D721Med (cell line): Measurements from ENCODE around the gene TTC23L.
A peak's percentile ranks its signal among the peaks of the same experiment; 100 is the strongest.

Experiments
- DNase-seq: peaks from one replicate; pipeline ENCODE4 v3.0.0; 2011; ENCODE audit warnings: low spot score; ENCODE audit not compliant: insufficient read length
- FAIRE-seq: peaks from 2 replicates; lab custom pipeline; 2011; peaks lifted over from hg19 to GRCh38; lab: Jason Lieb, UNC
- TF ChIP-seq, protein P1 (sequence below): IDR thresholded peaks from 2 replicates; pipeline ENCODE4 v1.5.1; 2012; ENCODE audit warnings: mild to moderate bottlenecking, control low read depth; ENCODE audit not compliant: insufficient read depth; ENCODE audit errors: missing control alignments

Gene TTC23L

DNA sequence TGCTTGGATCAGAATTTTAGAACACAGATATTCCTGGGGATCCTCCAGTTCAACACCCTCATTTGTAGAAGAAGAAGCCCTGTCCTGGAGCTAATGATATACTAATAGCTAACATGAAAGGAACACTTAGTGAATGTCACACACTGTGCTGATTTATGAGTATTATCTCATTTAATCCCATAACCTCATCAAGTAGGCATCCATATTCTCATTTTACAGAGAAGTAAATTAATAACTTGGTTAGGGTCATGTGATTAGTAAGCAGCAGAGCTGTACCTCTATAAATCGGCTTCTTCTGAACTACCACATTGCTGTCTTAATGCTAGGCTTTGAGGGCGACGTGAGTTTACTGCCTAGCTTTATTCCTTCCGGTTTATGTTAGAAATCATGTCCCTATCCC, 6.0 kb downstream of the TTC23L start:
- TF ChIP-seq, protein P1, sequence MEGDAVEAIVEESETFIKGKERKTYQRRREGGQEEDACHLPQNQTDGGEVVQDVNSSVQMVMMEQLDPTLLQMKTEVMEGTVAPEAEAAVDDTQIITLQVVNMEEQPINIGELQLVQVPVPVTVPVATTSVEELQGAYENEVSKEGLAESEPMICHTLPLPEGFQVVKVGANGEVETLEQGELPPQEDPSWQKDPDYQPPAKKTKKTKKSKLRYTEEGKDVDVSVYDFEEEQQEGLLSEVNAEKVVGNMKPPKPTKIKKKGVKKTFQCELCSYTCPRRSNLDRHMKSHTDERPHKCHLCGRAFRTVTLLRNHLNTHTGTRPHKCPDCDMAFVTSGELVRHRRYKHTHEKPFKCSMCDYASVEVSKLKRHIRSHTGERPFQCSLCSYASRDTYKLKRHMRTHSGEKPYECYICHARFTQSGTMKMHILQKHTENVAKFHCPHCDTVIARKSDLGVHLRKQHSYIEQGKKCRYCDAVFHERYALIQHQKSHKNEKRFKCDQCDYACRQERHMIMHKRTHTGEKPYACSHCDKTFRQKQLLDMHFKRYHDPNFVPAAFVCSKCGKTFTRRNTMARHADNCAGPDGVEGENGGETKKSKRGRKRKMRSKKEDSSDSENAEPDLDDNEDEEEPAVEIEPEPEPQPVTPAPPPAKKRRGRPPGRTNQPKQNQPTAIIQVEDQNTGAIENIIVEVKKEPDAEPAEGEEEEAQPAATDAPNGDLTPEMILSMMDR: no peak
- DNase-seq: no peak
- FAIRE-seq: peak; percentile 73

DNA sequence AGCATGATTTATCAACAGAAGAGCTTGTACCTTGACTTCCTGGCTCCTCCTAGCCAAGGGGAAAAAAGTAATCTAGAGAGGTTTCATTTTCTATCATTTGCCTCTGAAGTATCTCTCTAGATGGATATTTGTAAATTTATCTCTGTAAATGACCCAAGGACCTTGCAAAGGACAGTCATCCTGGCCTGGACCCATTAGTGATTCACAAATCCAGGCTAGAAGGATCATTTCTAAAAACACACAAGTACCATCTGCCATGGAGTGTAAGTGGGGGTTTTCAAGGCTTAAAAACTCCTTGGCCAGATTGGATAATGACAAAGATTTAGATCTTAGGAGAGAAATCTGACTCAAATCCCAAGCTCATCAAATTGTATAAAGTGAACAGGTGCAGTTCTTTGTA, 8.1 kb downstream of the TTC23L start:
- TF ChIP-seq, protein P1: no peak
- DNase-seq: no peak
- peak; percentile 72 for FAIRE-seq

DNA sequence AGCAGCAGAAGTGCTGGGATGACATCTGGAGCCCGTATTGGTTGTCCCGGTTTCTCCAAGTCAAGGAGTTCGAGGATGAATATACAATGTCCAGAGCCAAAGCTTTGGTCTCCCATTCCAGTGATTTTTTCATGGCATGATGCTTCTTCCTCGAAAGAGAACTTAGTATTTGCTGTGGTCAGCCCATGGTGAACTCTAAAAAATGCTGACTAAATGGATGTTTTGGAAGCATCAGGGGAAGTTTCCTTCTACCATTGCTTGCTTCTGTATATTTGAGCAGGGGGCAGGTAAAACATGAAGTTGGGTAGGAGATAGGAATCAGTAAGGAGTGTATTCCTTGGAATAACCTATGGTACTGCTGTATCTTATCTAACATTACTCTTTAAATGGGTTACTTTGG, 8.6 kb downstream of the TTC23L start:
- TF ChIP-seq, protein P1: no peak
- no peak for FAIRE-seq
- no peak for DNase-seq

- no peak for FAIRE-seq
- no peak for DNase-seq
- TF ChIP-seq, protein P1: no peak
These were observed 9.3 kb downstream of the TTC23L start for GRCh38 chr5:34848230-34848629.

- FAIRE-seq (no peak), DNase-seq (no peak)
- TF ChIP-seq, protein P1: no peak
These were observed 10.3 kb downstream of the TTC23L start for GRCh38 chr5:34849253-34849652.

GRCh38 chr5:34854459-34855174, 15.7 kb downstream of the TTC23L start:
- no peak for FAIRE-seq
- no peak for DNase-seq
- TF ChIP-seq, protein P1: no peak

GRCh38 chr5:34857161-34857560, 18.2 kb downstream of the TTC23L start:
- DNase-seq: no peak
- TF ChIP-seq, protein P1: no peak
- no peak for FAIRE-seq
